Gastroesophageal sphincter (tissue), 4 donors: ENCODE results near the gene PSMB7. TPM values are rescaled to one million over a fixed set of nuclear protein-coding genes. Genes with fewer than 3 reads are reported as not detected.

Experiments used
- ATAC-seq: fragments of 150-250 bp; one replicate; pipeline ENCODE4 v1.9.1; 2016; ENCODE audit warnings: mild to moderate bottlenecking, moderate library complexity
- H3K27ac ChIP-seq, 4 donors: fragments of 200-600 bp; sonication (generic) in 3 of 4; 1 replicate in 3 of 4; 2 replicates in 1 of 4; pipeline ENCODE4 v1.5.1; 2016 to 2019
- H3K27me3 ChIP-seq: fragments of 200-600 bp; sonication (generic); one replicate; pipeline ENCODE4 v1.5.1; 2019
- H3K36me3 ChIP-seq, 2 donors: fragments of 200-600 bp; sonication (generic); one replicate each; pipeline ENCODE4 v1.5.1; 2019; ENCODE audit warnings: control low read depth in 1 of 2
- H3K4me1 ChIP-seq, 3 donors: fragments of 200-600 bp; sonication (generic); 1 replicate in 2 of 3; 2 replicates in 1 of 3; pipeline ENCODE4 v1.5.1; 2016 to 2019; ENCODE audit warnings: control low read depth in 2 of 3
- H3K4me3 ChIP-seq, 2 donors: fragments of 200-600 bp; sonication (generic); one replicate each; pipeline ENCODE4 v1.5.1; 2019; ENCODE audit warnings: mild to moderate bottlenecking in 1 of 2, moderate library complexity in 1 of 2
- H3K9me3 ChIP-seq, 3 donors: fragments of 200-600 bp; sonication (generic); one replicate each; pipeline ENCODE4 v1.5.1; 2017 to 2019; ENCODE audit warnings: control low read depth in 2 of 3
- CTCF ChIP-seq, 4 experiments: fragments of 200-600 bp in 2 of 4; fragments of 450-650 bp in 2 of 4; sonication (generic) in 1 of 4; IDR thresholded peaks; one replicate each; pipeline ENCODE4 v1.5.1; 2017 to 2019; ENCODE audit warnings: antibody characterized with exemption in 4 of 4, mild to moderate bottlenecking in 2 of 4, moderate library complexity in 2 of 4
- EP300 ChIP-seq: sonication (generic); formaldehyde crosslinking; IDR thresholded peaks from one replicate; pipeline ENCODE4 v1.6.1; 2017; ENCODE audit warnings: antibody characterized with exemption, mild to moderate bottlenecking
- POLR2A ChIP-seq, 2 donors: fragments of 450-650 bp; IDR thresholded peaks; one replicate each; pipeline ENCODE4 v1.6.1; 2017; ENCODE audit warnings: antibody characterized with exemption in 2 of 2, mild to moderate bottlenecking in 2 of 2, moderate library complexity in 1 of 2
- POLR2AphosphoS5 ChIP-seq: sonication (generic); formaldehyde crosslinking; IDR thresholded peaks from one replicate; pipeline ENCODE4 v1.6.1; 2017; ENCODE audit warnings: antibody characterized with exemption
- WGBS, 2 donors: methylation state at CpG; one replicate each; pipeline ENCODE4 v1.1.5; 2018; ENCODE audit warnings: low coverage in 1 of 2; 5-methylcytosine and 5-hydroxymethylcytosine counted together
- total RNA-seq, 4 donors: library from RNA; depleted of rRNA; stranded (reverse); fragments of >200 nt; gene quantifications; one replicate each; pipeline ENCODE4 v1.1.0, GENCODE V29; 2016

Gene PSMB7
- total RNA-seq, 4 donors from 2014 or later: 116 to 152 (median 144) TPM

- ATAC-seq: no peak
- no peaks in the 10 kb centered on the region for H3K27me3 ChIP-seq
- H3K4me1 ChIP-seq: peaks cover 0 to 10% (median 0%) of the 10 kb centered on the region in 3 donors
- no peaks in the 10 kb centered on the region for H3K9me3 ChIP-seq
- 84 to 94% methylated on average over 3 to 6 of the region's 16 CpGs for WGBS, 2 donors
- no peak overlapping the region for H3K4me3 ChIP-seq
- peaks cover 0 to 63% of the 10 kb centered on the region in 2 donors for H3K36me3 ChIP-seq
- TF ChIP-seq POLR2AphosphoS5 (no peak), EP300 (no peak), POLR2A (IDR thresholded peaks at IDR 0.05) (no peak), CTCF (IDR thresholded peaks at IDR 0.05) (no peak)
- H3K27ac ChIP-seq: no peak overlapping the region
Observed at GRCh38 chr9:124315882-124316281, 99.4 kb downstream of the PSMB7 start.

- 89% methylated on average over 8 of the region's 18 CpGs; no CpG with 5 or more reads in 1 of the 2 donors for WGBS, 2 donors
- Histone ChIP-seq H3K27ac (no peak overlapping the region), H3K36me3 (peaks cover 0 to 66% of the 10 kb centered on the region in 2 donors), H3K27me3 (no peaks in the 10 kb centered on the region), H3K4me3 (no peak overlapping the region), H3K4me1 (peaks cover 0 to 11% (median 0%) of the 10 kb centered on the region in 3 donors), H3K9me3 (no peaks in the 10 kb centered on the region)
- TF ChIP-seq CTCF (IDR thresholded peaks at IDR 0.05) (no peak), EP300 (no peak), POLR2AphosphoS5 (no peak)
- no peak for ATAC-seq
Observed at GRCh38 chr9:124313940-124314339, 101.3 kb downstream of the PSMB7 start.

- no peak overlapping the region for H3K4me3 ChIP-seq
- TF ChIP-seq EP300 (no peak), POLR2AphosphoS5 (no peak), CTCF (IDR thresholded peaks at IDR 0.05) (no peak), POLR2A (IDR thresholded peaks at IDR 0.05) (no peak)
- H3K27ac ChIP-seq: no peak overlapping the region
- peaks cover 0 to 16% (median 0%) of the 10 kb centered on the region in 3 donors for H3K4me1 ChIP-seq
- no peaks in the 10 kb centered on the region for H3K27me3 ChIP-seq
- H3K36me3 ChIP-seq: peaks cover 0 to 69% of the 10 kb centered on the region in 2 donors
- ATAC-seq: no peak
- no peaks in the 10 kb centered on the region for H3K9me3 ChIP-seq
- 76 to 89% methylated on average over 10 of the region's 27 CpGs for WGBS, 2 donors
Observed at GRCh38 chr9:124312290-124313265, 102.7 kb downstream of the PSMB7 start.

GRCh38 chr9:124311283-124311682 is 104.0 kb downstream of the PSMB7 start:
- no CpG with 5 or more reads among the region's 5 CpGs for WGBS, 2 donors

More at GRCh38 chr9:124311283-124311682, 104.0 kb downstream of the PSMB7 start:
- no peaks in the 10 kb centered on the region for H3K9me3 ChIP-seq
- H3K4me1 ChIP-seq: peaks cover 0 to 21% (median 0%) of the 10 kb centered on the region in 3 donors
- TF ChIP-seq POLR2A (IDR thresholded peaks at IDR 0.05) (no peak), POLR2AphosphoS5 (no peak), EP300 (no peak), CTCF (IDR thresholded peaks at IDR 0.05) (no peak)
- no peak overlapping the region for H3K4me3 ChIP-seq
- H3K36me3 ChIP-seq: peaks cover 0 to 61% of the 10 kb centered on the region in 2 donors
- no peaks in the 10 kb centered on the region for H3K27me3 ChIP-seq
- ATAC-seq: no peak
- no peak overlapping the region for H3K27ac ChIP-seq
